Inferior parietal cortex (tissue), 1 donor: ENCODE data around the gene SOWAHB.

Experiments used
- DNase-seq: peaks from one replicate; pipeline ENCODE4 v3.0.0-alpha.2; 2016; ENCODE audit errors: extremely low spot score

The SOWAHB gene, protein sequence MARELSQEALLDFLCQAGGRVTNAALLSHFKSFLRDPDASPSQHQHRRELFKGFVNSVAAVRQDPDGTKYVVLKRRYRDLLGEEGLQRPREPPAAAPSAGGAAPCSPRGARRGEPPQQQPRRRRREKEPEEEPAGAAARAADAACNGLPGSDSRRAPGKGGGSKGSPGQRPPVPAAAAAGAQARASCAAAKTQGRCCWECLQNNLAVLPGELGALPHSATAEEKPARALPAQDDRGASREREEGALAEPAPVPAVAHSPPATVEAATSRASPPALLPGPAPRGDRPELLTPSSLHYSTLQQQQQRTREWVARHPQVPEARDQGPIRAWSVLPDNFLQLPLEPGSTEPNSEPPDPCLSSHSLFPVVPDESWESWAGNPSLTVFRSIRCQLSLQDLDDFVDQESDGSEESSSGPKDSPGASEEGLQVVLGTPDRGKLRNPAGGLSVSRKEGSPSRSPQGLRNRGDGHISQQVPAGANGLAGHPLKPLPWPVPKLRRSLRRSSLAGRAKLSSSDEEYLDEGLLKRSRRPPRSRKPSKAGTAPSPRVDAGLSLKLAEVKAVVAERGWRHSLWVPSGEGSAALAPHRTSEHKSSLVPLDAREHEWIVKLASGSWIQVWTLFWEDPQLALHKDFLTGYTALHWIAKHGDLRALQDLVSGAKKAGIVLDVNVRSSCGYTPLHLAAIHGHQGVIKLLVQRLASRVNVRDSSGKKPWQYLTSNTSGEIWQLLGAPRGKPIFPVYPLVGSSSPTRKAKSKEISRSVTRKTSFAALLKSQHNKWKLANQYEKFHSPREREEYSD

DNA sequence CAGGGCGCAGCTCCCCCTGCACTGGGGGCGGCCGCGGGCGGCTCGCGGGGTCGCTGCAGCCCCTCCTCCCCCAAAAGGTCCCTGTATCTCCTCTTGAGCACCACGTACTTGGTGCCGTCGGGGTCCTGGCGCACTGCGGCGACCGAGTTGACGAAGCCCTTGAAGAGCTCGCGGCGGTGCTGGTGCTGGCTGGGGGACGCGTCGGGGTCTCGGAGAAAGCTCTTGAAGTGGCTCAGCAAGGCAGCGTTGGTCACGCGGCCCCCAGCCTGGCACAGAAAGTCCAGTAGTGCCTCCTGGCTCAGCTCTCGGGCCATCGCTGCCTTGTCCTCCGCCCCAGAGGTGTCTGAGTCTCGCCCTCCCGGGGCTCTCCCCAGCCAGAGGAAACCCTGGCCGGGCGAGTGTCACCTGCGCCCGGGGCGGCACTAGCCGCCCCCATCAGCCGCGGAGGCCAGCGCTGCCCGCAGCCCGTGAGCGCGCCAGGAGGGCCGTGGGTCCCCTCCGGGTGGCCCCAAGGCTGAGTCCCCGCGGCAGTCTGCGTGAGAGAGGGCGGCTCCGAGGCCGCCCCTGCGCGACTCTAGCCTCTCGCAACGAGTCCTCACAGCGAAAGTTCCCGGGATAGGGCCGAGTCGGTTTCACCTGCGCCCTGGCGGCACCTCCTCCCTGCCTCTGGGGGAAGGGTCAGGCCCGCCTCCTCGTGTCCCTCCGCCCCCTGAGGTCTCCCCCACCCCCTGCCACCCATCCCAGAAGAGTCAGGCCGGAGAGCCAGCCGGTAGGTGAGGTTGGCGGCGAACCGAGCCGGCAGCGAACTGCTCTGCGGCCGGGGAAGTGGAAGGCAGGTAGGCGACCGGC lies at the start of gene SOWAHB:
TSS of gene SOWAHB (minus strand) at position 609 of the 849 bp plus-strand sequence. CDS start at position 314, 295 bp downstream.
- no peak for DNase-seq

DNA sequence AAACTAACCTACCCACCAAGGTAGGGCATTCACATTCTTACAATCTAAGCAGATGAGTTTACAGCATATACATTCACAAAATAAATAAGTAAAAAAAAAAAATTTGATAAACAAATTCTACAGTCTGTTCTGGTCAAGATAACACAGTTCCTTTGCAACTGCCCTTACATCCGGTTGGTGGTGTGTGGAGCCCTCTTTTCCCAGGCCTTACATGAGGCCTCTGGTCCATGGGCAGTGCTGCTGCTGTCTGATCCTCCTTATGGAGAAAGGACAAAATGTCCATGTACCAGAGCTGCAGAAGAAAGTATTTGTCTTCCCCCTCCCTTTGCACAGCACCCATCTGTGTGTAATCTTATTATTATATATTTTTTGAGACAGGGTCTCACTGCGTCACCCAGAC lies 49.4 kb upstream of the SOWAHB start:
- DNase-seq = no peak

DNA sequence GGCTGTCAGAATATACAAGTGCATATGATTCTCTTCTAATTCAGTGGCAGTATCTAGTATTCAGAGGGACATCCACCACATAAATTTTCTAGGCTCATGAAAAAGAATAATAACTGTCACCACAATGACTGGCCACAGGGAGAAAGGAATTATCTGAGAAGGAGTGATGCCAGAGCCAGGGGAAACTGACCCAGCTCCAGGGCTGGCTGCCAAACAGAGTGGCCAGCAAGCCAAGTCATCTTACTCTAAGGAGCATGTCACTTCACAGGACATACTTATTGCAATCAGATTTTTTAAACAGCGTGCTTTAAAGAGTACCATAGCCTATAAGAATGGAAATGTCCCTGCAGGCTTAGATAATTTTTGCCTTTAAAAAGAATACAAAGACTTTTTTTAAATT lies 45.8 kb upstream of the SOWAHB start:
- no peak for DNase-seq

DNA sequence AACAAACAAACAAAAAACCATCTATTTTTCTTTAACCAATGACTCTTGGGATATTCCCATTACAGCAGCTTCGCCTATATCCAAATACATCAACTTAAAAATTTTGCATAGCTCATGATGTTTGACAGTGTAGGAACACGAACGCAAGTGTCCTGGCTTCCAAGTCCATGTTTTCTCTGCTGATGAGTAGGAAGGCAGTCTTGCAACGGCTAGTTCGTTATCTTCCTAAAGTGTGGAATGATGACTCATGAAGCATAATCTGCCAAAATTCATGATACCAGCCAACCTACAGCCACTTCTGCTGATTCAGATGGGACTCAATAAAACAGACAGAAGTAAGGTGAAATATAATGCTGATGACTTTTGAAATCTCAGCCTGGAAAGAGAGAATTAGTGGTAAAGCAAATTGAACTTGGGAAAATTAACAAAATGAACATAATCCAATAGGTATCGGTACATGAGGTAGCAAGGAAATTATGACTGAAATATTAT lies 45.2 kb upstream of the SOWAHB start:
- peak; percentile 65 for DNase-seq

GRCh38 chr4:76939184-76939583 lies 41.2 kb upstream of the SOWAHB start:
- no peak for DNase-seq

GRCh38 chr4:76931576-76932276 lies 33.8 kb upstream of the SOWAHB start:
- no peak for DNase-seq

DNA sequence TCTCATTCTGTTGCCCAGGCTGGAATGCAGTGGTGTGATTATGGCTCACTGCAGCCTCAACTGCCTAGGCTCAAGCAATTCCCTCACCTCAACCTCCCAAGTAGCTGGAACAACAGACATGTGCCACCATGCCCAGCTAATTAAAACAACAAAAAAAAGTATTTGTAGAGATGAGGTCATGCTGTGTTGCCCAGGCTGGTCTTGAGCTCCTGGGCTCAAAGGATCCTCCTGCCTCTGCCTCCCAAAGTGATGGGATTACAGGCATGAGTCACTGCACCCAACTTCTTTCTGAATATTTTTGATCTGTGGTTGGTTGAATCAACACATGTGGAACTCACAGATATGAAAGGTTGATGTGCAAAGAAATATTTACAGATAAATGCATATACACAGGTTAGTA lies 33.1 kb upstream of the SOWAHB start:
- DNase-seq = no peak

GRCh38 chr4:76930685-76931084 lies 32.7 kb upstream of the SOWAHB start:
- DNase-seq = no peak

- DNase-seq = no peak
These were observed 28.9 kb upstream of the SOWAHB start for GRCh38 chr4:76926841-76927240.

GRCh38 chr4:76923619-76924357 lies 25.8 kb upstream of the SOWAHB start:
- no peak for DNase-seq

DNA sequence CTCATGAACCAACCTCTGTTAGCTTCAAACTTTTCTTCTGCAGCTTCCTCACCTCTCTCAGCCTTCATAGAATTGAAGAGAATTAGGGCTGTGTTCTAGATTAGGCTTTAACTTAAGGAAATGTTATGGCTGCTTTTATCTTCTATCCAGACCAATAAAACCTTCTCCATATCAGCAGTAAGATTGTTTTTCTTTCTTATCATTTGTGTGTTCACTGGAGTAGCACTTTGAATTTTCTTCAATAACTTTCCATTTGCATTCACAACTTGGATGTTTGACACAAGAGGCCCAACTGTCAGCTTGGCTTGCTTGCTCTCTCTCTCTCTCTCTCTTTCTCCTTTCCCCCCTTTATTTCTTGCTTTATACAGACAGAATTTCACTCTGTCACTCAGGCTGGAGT lies 22.8 kb upstream of the SOWAHB start:
- no peak for DNase-seq

GRCh38 chr4:76909711-76910110 lies 11.8 kb upstream of the SOWAHB start:
- no peak for DNase-seq

GRCh38 chr4:76905521-76905920 lies 7.6 kb upstream of the SOWAHB start:
- DNase-seq = no peak

- no peak for DNase-seq
These were observed 6.8 kb upstream of the SOWAHB start for GRCh38 chr4:76904646-76905190.

DNA sequence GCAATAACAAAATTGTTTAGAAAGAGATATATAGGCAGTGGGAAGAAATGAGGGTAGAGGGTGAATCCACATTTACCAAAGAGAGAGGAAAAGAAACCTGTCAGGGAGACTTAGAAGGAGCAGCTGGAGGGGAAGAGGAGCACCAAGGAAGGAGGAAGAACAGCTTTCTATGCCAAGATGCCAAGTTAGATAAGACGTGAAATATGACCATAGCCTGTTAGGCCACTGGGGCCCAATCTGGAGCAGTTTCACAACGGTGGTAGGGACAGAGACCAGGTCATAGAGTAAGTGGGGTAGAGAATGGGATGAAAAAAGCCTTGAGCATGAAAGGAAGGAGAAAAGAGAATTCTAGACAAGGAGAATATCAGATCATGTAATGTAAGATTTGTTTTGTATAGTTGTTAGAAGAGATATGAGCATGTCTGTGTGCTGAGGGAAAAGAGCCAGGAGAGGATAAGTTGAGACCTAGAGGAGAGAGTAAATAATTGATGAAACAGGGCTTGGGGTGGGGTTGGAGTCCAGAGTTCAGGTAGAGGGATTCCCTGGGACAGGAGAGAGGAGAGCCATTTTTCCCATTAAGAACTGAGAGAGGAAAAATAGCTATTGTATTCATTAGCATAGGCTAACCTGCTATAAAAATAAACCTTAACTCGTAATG lies 4.4 kb upstream of the SOWAHB start:
- DNase-seq = no peak

DNA sequence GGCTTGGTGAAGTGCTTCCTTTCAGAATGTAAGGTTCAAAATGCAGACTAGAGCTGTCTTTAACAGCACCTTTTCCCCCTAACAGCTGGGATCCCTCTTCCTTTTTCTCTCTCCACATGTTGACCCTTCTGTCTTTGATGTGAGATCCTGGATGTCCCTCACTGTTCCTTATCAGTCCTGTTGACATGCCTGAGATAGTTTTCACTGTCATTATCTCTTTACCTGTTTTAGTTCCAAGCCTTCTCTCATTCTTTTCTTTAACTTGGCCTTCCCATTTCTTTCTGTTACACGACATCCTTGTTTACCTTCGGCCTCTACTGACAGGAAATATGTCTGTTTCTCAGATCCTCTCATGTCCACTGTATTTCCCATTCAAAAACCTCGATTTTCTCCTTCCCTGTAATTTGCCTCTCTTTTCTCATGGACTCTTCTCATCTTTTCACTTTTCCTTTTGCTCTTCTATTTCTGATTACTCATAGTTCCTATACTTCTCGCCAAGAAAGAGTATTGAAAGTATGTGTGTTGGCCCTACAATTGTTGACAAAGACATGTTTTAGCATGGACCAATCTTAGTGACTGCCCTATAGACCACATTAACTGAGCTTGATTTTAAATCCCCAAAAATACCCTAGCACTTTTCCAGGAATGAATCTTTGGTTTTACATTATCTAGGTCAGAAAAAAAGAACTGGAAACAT lies 1.2 kb upstream of the SOWAHB start:
- no peak for DNase-seq

GRCh38 chr4:76898385-76898692 lies 395 bp upstream of the SOWAHB start:
- DNase-seq = no peak

- DNase-seq = no peak
These were observed 1.1 kb downstream of the SOWAHB start for GRCh38 chr4:76896614-76897535.
